Ascending aorta (tissue), 2 donors: ENCODE measurements around the gene TOR1AIP1. TPM values are rescaled to one million over a fixed set of nuclear protein-coding genes. Genes with fewer than 3 reads are reported as not detected.

Experiments
- DNase-seq, 2 donors: peaks; one replicate each; pipeline ENCODE4 v3.0.0-alpha.2; 2019; ENCODE audit warnings: low spot score in 2 of 2
- H3K27ac ChIP-seq, 2 donors: fragments of 200-600 bp; sonication (generic); one replicate each; pipeline ENCODE4 v1.5.1; 2016 to 2017; ENCODE audit warnings: mild to moderate bottlenecking in 1 of 2
- H3K27me3 ChIP-seq: fragments of 200-600 bp; sonication (generic); one replicate; pipeline ENCODE4 v1.5.1; 2017
- H3K36me3 ChIP-seq, 2 donors: fragments of 200-600 bp; sonication (generic); one replicate each; pipeline ENCODE4 v1.5.1; 2016
- H3K4me1 ChIP-seq, 2 donors: fragments of 200-600 bp; sonication (generic); one replicate each; pipeline ENCODE4 v1.5.1; 2016 to 2017; ENCODE audit warnings: mild to moderate bottlenecking in 1 of 2
- H3K4me3 ChIP-seq, 2 donors: fragments of 200-600 bp; sonication (generic); one replicate each; pipeline ENCODE4 v1.5.1; 2016 to 2017; ENCODE audit warnings: mild to moderate bottlenecking in 1 of 2
- H3K9me3 ChIP-seq, 2 donors: fragments of 200-600 bp; sonication (generic); one replicate each; pipeline ENCODE4 v1.5.1; 2016
- intact Hi-C: fragments of 100-400 bp; cut with DNase I; formaldehyde crosslinking; loops from one replicate; pipeline ENCODE4 v1.15.1; 2023
- total RNA-seq: library from RNA; depleted of rRNA; stranded (reverse); fragments of >200 nt; gene quantifications from one replicate; pipeline ENCODE4 v1.1.0, GENCODE V29; 2016
- TF ChIP-seq, protein P1 (sequence below), 3 experiments: fragments of 200-600 bp in 2 of 3; fragments of 450-650 bp in 1 of 3; sonication (generic) in 2 of 3; IDR thresholded peaks; one replicate each; pipeline ENCODE4 v1.5.1; 2016 to 2019; ENCODE audit warnings: antibody characterized with exemption in 3 of 3, mild to moderate bottlenecking in 1 of 3, moderate library complexity in 1 of 3

TOR1AIP1 gene
- total RNA-seq, 1 donor from 2014 or later, result 46.6 TPM

DNA sequence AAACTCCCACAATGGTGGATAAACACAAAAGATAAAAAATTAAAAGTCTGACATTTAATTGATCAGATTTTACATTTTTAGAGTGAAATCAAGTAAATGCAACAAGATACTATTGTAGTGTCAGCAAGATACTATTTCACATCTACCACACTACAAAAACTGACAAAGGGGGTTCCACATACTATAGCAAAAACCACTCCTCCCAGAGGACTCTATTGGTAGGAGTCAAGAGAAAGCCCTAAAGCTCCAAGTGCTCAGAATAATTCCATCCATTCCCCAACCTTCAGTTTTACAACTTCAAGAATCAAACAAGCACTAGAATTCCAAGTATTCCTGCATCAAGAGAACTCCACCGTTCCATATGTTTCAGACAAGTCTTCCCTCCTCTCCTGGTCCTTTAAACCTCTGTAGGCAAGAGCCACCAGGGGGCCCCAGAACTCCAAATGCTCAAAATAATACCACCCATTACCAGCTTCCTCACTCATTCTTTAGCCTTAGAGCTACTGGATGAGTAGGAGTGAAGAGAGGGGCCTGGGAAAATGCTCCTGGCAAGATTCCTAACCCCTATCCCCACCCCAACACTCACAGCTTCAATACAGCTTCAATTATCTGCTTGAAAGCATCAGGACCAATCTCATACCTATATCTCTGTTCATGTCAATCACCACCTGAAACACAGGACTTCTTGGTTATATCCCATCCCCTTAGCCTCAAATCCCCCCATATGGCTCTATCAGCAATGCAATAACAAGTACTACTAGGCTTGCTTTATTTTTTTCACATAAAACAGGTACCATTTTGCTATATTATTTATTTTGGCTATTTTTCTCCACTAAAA, 14.4 kb upstream of the TOR1AIP1 start:
- Histone ChIP-seq H3K27me3 (no peaks in the 10 kb centered on the region), H3K27ac (no peak overlapping the region), H3K36me3 (peaks cover 34 to 51% of the 10 kb centered on the region in 2 donors), H3K4me3 (no peak overlapping the region), H3K9me3 (no peaks in the 10 kb centered on the region), H3K4me1 (peaks cover 0 to 6% of the 10 kb centered on the region in 2 donors)
- TF ChIP-seq, protein P1, sequence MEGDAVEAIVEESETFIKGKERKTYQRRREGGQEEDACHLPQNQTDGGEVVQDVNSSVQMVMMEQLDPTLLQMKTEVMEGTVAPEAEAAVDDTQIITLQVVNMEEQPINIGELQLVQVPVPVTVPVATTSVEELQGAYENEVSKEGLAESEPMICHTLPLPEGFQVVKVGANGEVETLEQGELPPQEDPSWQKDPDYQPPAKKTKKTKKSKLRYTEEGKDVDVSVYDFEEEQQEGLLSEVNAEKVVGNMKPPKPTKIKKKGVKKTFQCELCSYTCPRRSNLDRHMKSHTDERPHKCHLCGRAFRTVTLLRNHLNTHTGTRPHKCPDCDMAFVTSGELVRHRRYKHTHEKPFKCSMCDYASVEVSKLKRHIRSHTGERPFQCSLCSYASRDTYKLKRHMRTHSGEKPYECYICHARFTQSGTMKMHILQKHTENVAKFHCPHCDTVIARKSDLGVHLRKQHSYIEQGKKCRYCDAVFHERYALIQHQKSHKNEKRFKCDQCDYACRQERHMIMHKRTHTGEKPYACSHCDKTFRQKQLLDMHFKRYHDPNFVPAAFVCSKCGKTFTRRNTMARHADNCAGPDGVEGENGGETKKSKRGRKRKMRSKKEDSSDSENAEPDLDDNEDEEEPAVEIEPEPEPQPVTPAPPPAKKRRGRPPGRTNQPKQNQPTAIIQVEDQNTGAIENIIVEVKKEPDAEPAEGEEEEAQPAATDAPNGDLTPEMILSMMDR (IDR thresholded peaks at IDR 0.05), result peak in 2 of 3 experiments; percentile 30 to 57
- no peak for DNase-seq
- intact Hi-C loops, result no loop called here

DNA sequence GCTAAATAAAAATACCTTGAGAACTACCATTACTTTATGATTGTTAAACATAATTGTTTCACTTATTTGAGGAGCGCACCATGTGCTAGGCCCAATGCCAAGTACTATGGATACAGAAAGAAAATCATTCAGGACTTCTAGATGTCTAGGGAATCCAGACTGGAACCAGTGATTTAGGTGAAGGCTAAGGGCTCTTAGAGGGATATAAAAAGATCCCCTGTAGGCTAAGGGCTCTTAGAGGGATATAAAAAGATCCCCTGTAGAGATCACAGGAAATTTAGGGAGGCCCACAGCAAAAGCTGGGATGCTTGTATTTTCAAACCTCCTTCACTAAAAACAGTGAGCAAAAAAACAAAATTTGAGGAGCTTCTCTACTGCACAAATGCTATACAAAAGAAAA, 11.2 kb upstream of the TOR1AIP1 start:
- Histone ChIP-seq H3K4me1 (peaks cover 0 to 10% of the 10 kb centered on the region in 2 donors), H3K27ac (no peak overlapping the region), H3K36me3 (peaks cover 15 to 40% of the 10 kb centered on the region in 2 donors)

DNA sequence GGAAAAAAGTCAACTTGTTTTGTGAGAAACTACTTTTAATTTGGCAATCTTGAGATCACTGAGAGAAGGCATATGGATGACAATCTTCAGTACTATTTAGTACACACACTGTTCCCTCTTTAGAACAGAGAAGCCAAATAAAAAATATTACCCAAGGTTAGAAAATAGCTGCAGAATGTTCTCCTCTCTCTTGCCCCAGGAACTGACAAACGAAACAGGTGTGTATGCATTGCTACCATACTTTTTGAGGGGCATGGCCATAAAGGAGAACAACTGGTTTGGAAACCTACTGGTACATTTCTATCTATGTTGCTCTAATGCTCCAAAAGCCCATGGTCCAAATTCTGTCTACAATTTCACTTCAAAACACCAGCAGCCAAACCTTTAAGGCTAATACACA, 10.1 kb upstream of the TOR1AIP1 start:
- intact Hi-C loops, result no loop called here
- Histone ChIP-seq H3K4me3 (no peak overlapping the region), H3K27ac (no peak overlapping the region), H3K27me3 (no peaks in the 10 kb centered on the region), H3K9me3 (no peaks in the 10 kb centered on the region), H3K4me1 (peaks cover 0 to 10% of the 10 kb centered on the region in 2 donors), H3K36me3 (peaks cover 11 to 32% of the 10 kb centered on the region in 2 donors)
- no peak for DNase-seq
- TF ChIP-seq, protein P1 (IDR thresholded peaks at IDR 0.05), result no peak

More for the DNA sequence above, 11.2 kb upstream of the TOR1AIP1 start:
- DNase-seq, result no peak
- Histone ChIP-seq H3K9me3 (no peaks in the 10 kb centered on the region), H3K27me3 (no peaks in the 10 kb centered on the region), H3K4me3 (no peak overlapping the region)
- TF ChIP-seq, protein P1 (IDR thresholded peaks at IDR 0.05), result no peak
- intact Hi-C loops, result no loop called here

DNA sequence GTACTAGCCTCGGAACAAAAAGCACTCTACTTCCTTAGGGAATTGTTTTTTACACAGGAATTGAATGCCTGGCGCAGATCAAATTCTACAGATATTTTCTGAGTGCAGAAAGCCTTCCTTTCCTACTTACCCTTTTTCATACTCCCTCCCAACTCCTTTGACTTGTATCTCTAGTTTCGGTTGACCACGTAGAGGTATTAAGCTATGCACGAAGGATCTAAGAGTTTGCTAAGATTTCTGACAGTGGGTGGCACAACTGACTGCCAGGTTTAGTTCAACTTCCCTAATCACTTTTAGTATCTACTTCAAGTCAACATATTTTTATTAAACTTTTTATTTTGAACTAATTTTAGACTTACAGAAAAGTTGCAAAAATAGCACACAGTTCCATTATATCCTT, 9.5 kb upstream of the TOR1AIP1 start:
- Histone ChIP-seq H3K4me1 (peaks cover 0 to 10% of the 10 kb centered on the region in 2 donors), H3K27ac (peak overlapping the region in 1 of 2 donors; percentile 9)

DNA sequence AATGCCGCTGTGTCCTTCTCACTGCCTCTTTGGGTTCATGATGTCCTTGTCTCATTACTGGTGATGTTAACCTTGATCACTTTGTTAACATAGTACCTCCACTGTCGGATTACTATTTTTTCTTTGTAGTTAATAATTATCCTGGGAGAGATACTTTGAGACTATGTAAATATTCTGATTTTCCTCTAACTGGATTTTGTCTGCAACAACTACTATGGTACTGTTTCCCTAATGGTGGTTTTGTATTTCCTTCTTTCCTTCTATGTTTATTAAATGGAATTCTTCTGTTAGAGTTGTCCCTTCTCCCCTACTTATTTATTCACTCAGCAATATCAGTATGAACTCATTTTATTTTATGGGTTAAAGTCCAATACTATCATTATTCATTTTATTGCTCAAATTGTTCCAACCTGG, 8.6 kb upstream of the TOR1AIP1 start:
- DNase-seq, result no peak
- TF ChIP-seq, protein P1 (IDR thresholded peaks at IDR 0.05), result no peak
- Histone ChIP-seq H3K4me3 (no peak overlapping the region), H3K27ac (no peak overlapping the region), H3K36me3 (peaks cover 0 to 23% of the 10 kb centered on the region in 2 donors), H3K27me3 (no peaks in the 10 kb centered on the region), H3K9me3 (no peaks in the 10 kb centered on the region), H3K4me1 (peaks cover 0 to 7% of the 10 kb centered on the region in 2 donors)
- intact Hi-C loops, result no loop called here

More for the DNA sequence above, 9.5 kb upstream of the TOR1AIP1 start:
- Histone ChIP-seq H3K4me3 (no peak overlapping the region), H3K27me3 (no peaks in the 10 kb centered on the region), H3K9me3 (no peaks in the 10 kb centered on the region), H3K36me3 (peaks cover 5 to 29% of the 10 kb centered on the region in 2 donors)
- TF ChIP-seq, protein P1 (IDR thresholded peaks at IDR 0.05), result no peak
- intact Hi-C loops, result no loop called here
- DNase-seq, result no peak
